HG03175 (cell line): ENCODE measurements around the gene BCL3.
"Not testable (repeated sequence)": the region's sequence is repeated elsewhere in the genome, so short reads cannot be mapped to it uniquely, and the experiment has no call there.

Experiments used
- ATAC-seq: cut with Tn5 transposase; IDR thresholded peaks from one replicate; pipeline ENCODE4 v1.9.1; 2021; ENCODE audit warnings: mild to moderate bottlenecking, moderate library complexity; ENCODE audit not compliant: unreplicated experiment

The BCL3 gene

GRCh38 chr19:44720945-44721344 is 27.6 kb upstream of the BCL3 start:
- no peak for ATAC-seq

- not testable (repeated sequence) for ATAC-seq
Measured at GRCh38 chr19:44721369-44721768, 27.1 kb upstream of the BCL3 start.

GRCh38 chr19:44722131-44723121 is 26.1 kb upstream of the BCL3 start:
- no peak for ATAC-seq

GRCh38 chr19:44723299-44723951 is 25.1 kb upstream of the BCL3 start:
- peak; percentile 26 for ATAC-seq

GRCh38 chr19:44723952-44724319 is 24.6 kb upstream of the BCL3 start:
- ATAC-seq = peak; percentile 71

- no peak for ATAC-seq
Measured at GRCh38 chr19:44725251-44725650, 23.3 kb upstream of the BCL3 start.

GRCh38 chr19:44725684-44726083 is 22.8 kb upstream of the BCL3 start:
- ATAC-seq = no peak

GRCh38 chr19:44726465-44726864 is 22.0 kb upstream of the BCL3 start:
- no peak for ATAC-seq

- no peak for ATAC-seq
Measured at GRCh38 chr19:44728178-44728577, 20.3 kb upstream of the BCL3 start.

GRCh38 chr19:44729516-44730033 is 18.9 kb upstream of the BCL3 start:
- ATAC-seq = no peak

GRCh38 chr19:44731081-44731480 is 17.4 kb upstream of the BCL3 start:
- ATAC-seq = no peak

GRCh38 chr19:44731622-44732021 is 16.9 kb upstream of the BCL3 start:
- no peak for ATAC-seq

GRCh38 chr19:44732235-44733014 is 16.1 kb upstream of the BCL3 start:
- no peak for ATAC-seq

GRCh38 chr19:44734357-44734756 is 14.2 kb upstream of the BCL3 start:
- ATAC-seq = no peak

GRCh38 chr19:44735011-44735410 is 13.5 kb upstream of the BCL3 start:
- ATAC-seq = no peak

- no peak for ATAC-seq
Measured at GRCh38 chr19:44737238-44738071, 11.1 kb upstream of the BCL3 start.

- ATAC-seq = no peak
Measured at GRCh38 chr19:44738136-44738535, 10.4 kb upstream of the BCL3 start.

GRCh38 chr19:44738603-44739558 is 9.6 kb upstream of the BCL3 start:
- ATAC-seq = no peak

- ATAC-seq = no peak
Measured at GRCh38 chr19:44740351-44740824, 8.1 kb upstream of the BCL3 start.
